Breast epithelium (tissue), 3 donors: Measurements from ENCODE around the gene GPN2.

ENCODE experiments used
- POLR2A ChIP-seq: fragments of 450-650 bp; IDR thresholded peaks from one replicate; pipeline ENCODE4 v1.6.1; 2016; ENCODE audit warnings: antibody characterized with exemption, mild to moderate bottlenecking, moderate library complexity
- POLR2AphosphoS5 ChIP-seq, 3 donors: sonication (generic); formaldehyde crosslinking; IDR thresholded peaks; one replicate each; pipeline ENCODE4 v1.6.1; 2017; ENCODE audit warnings: antibody characterized with exemption in 3 of 3
- TF ChIP-seq, protein P1 (sequence below), 3 donors: fragments of 450-650 bp; IDR thresholded peaks; one replicate each; pipeline ENCODE4 v1.5.1; 2016 to 2017; ENCODE audit warnings: antibody characterized with exemption in 3 of 3, mild to moderate bottlenecking in 3 of 3, moderate library complexity in 3 of 3

DNA sequence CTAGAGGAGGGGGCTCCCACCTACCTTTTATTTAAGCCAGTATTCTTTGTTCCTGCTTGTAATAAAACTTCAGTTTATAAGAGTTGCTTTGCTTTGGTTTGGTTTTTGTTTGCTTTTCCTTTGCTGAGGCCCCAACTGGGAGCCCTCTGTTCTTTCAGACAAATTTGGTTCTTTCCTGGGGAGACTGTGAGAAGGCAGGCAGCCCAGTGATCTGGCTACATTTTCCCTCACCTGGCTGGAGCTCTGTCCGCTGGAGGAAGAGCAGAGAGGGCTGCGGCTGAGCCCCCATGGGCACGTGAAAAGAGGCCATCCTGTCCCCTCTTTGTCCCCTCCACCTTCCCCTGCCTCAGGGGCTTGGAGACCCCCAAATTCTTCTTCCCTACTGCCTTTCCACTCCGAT is 34.4 kb downstream of the GPN2 start:
- TF ChIP-seq, protein P1, sequence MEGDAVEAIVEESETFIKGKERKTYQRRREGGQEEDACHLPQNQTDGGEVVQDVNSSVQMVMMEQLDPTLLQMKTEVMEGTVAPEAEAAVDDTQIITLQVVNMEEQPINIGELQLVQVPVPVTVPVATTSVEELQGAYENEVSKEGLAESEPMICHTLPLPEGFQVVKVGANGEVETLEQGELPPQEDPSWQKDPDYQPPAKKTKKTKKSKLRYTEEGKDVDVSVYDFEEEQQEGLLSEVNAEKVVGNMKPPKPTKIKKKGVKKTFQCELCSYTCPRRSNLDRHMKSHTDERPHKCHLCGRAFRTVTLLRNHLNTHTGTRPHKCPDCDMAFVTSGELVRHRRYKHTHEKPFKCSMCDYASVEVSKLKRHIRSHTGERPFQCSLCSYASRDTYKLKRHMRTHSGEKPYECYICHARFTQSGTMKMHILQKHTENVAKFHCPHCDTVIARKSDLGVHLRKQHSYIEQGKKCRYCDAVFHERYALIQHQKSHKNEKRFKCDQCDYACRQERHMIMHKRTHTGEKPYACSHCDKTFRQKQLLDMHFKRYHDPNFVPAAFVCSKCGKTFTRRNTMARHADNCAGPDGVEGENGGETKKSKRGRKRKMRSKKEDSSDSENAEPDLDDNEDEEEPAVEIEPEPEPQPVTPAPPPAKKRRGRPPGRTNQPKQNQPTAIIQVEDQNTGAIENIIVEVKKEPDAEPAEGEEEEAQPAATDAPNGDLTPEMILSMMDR (IDR thresholded peaks at IDR 0.05): no peak
- no peak for TF ChIP-seq POLR2A
- TF ChIP-seq POLR2AphosphoS5 (IDR thresholded peaks at IDR 0.05): no peak
